Trophoblast cell (in vitro differentiated cells and primary cell): Measurements from ENCODE around the gene GABARAPL1.
A peak's percentile ranks its signal among the peaks of the same experiment; 100 is the strongest.

Experiments used
- DNase-seq, 2 donors: peaks; one replicate each; pipeline ENCODE4 v3.0.0-alpha.2; 2016
- H2AFZ ChIP-seq: 2 replicates; pipeline ENCODE4 v1.6.1; 2013; ENCODE audit warnings: low read length, moderate library complexity, mild to moderate bottlenecking; ENCODE audit not compliant: insufficient read depth, poor library complexity
- H2AK5ac ChIP-seq: 2 replicates; pipeline ENCODE4 v1.6.1; 2013; ENCODE audit warnings: mild to moderate bottlenecking, low read length
- H2BK120ac ChIP-seq: 2 replicates; pipeline ENCODE4 v1.6.1; 2013; ENCODE audit warnings: low read length, mild to moderate bottlenecking, moderate library complexity; ENCODE audit not compliant: insufficient read depth, poor library complexity
- H2BK12ac ChIP-seq: 2 replicates; pipeline ENCODE4 v1.6.1; 2013; ENCODE audit warnings: mild to moderate bottlenecking, low read length, moderate library complexity
- H2BK5ac ChIP-seq: 2 replicates; pipeline ENCODE4 v1.6.1; 2013; ENCODE audit warnings: low read length, low read depth, moderate library complexity, mild to moderate bottlenecking; ENCODE audit not compliant: poor library complexity
- H3K14ac ChIP-seq: 2 replicates; pipeline ENCODE4 v1.6.1; 2013; ENCODE audit warnings: mild to moderate bottlenecking, low read length
- H3K18ac ChIP-seq: 2 replicates; pipeline ENCODE4 v1.6.1; 2013; ENCODE audit warnings: mild to moderate bottlenecking, low read length
- H3K23ac ChIP-seq: 2 replicates; pipeline ENCODE4 v1.6.1; 2013; ENCODE audit warnings: low read length
- H3K27ac ChIP-seq: 2 replicates; pipeline ENCODE4 v1.5.1; 2013; ENCODE audit warnings: low read depth, mild to moderate bottlenecking, inconsistent platforms, low read length, moderate library complexity
- H3K27me3 ChIP-seq: 2 replicates; pipeline ENCODE4 v1.6.1; 2013; ENCODE audit warnings: inconsistent platforms, mild to moderate bottlenecking, low read length, moderate library complexity; ENCODE audit not compliant: insufficient read depth
- H3K36me3 ChIP-seq, 2 experiments: 1 replicate in 1 of 2; 2 replicates in 1 of 2; pipeline ENCODE4 v1.6.1; 2013; ENCODE audit warnings: low read length in 2 of 2, mild to moderate bottlenecking in 2 of 2, moderate library complexity in 1 of 2; ENCODE audit not compliant: insufficient read depth in 2 of 2, control insufficient read depth in 1 of 2
- H3K4ac ChIP-seq: 2 replicates; pipeline ENCODE4 v1.6.1; 2013; ENCODE audit warnings: low read depth, mild to moderate bottlenecking, low read length, moderate library complexity
- H3K4me1 ChIP-seq, 2 experiments: 1 replicate in 1 of 2; 2 replicates in 1 of 2; pipeline ENCODE4 v1.6.1; 2013; ENCODE audit warnings: low read length in 2 of 2, mild to moderate bottlenecking in 2 of 2, moderate library complexity in 1 of 2; ENCODE audit not compliant: insufficient read depth in 2 of 2, control insufficient read depth in 1 of 2
- H3K4me2 ChIP-seq: 2 replicates; pipeline ENCODE4 v1.6.1; 2013; ENCODE audit warnings: inconsistent platforms, mild to moderate bottlenecking, low read length, moderate library complexity
- H3K4me3 ChIP-seq: 2 replicates; pipeline ENCODE4 v1.5.1; 2013; ENCODE audit warnings: mild to moderate bottlenecking, low read depth, low read length, inconsistent platforms
- H3K79me1 ChIP-seq: one replicate; pipeline ENCODE4 v1.6.1; 2013; ENCODE audit warnings: low read length
- H3K79me2 ChIP-seq: 2 replicates; pipeline ENCODE4 v1.6.1; 2013; ENCODE audit warnings: low read length, mild to moderate bottlenecking; ENCODE audit not compliant: control insufficient read depth, insufficient read depth, poor library complexity
- H3K9ac ChIP-seq: 2 replicates; pipeline ENCODE4 v1.6.1; 2013; ENCODE audit warnings: mild to moderate bottlenecking, low read length
- H3K9me3 ChIP-seq: 2 replicates; pipeline ENCODE4 v1.6.1; 2013; ENCODE audit warnings: low read depth, mild to moderate bottlenecking, control low read depth, inconsistent platforms, low read length; ENCODE audit not compliant: insufficient read depth
- H4K12ac ChIP-seq: 2 replicates; pipeline ENCODE4 v1.6.1; 2013; ENCODE audit warnings: low read depth, mild to moderate bottlenecking, low read length, moderate library complexity
- H4K8ac ChIP-seq: 2 replicates; pipeline ENCODE4 v1.6.1; 2013; ENCODE audit warnings: low read depth, mild to moderate bottlenecking, low read length, moderate library complexity
- H4K91ac ChIP-seq: one replicate; pipeline ENCODE4 v1.6.1; 2013; ENCODE audit warnings: low read depth, mild to moderate bottlenecking, low read length, moderate library complexity
- WGBS: extraction: QIAGEN DNeasy Blood & Tissue Kit; methylation state at CpG from one replicate; pipeline ENCODE4 v1.1.7; 2013; ENCODE audit warnings: missing lambda C conversion rate; ENCODE audit not compliant: insufficient read length, insufficient coverage; ENCODE audit errors: extremely low coverage; 5-methylcytosine and 5-hydroxymethylcytosine counted together

Gene GABARAPL1

DNA sequence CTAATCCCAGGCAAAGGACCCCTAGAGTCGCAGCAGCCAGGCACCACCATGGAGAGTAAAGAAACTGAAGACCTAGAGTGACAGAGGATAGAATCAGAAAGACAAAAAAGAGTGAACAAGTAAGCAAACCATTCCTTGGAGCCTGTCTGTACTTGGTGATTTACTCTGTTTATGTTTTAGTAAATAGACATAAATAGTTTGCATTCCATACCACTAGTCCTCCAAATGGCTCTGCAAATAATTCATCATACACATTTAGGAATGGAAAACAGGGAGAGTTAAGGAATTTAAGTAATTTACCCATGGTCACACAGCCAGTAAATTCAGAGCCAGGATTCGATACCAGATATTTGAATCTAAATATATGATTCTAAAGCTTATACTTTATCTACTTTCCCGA is 43.6 kb upstream of the GABARAPL1 start:
- Histone ChIP-seq H3K36me3 (no peaks in the 10 kb centered on the region), H3K23ac (no peak overlapping the region), H3K27me3 (no peaks in the 10 kb centered on the region), H3K9ac (no peak overlapping the region), H3K4ac (no peak overlapping the region), H2AFZ (no peak overlapping the region), H4K91ac (no peak overlapping the region), H3K9me3 (no peaks in the 10 kb centered on the region), H2AK5ac (no peak overlapping the region), H3K79me2 (no peaks in the 10 kb centered on the region), H2BK5ac (no peak overlapping the region), H3K4me1 (peaks cover 3 to 6% of the 10 kb centered on the region in 2 experiments), H2BK120ac (no peak overlapping the region), H3K79me1 (peaks cover 5% of the 10 kb centered on the region), H3K18ac (no peak overlapping the region), H2BK12ac (no peak overlapping the region), H3K4me3 (no peak overlapping the region), H4K12ac (no peak overlapping the region), H4K8ac (no peak overlapping the region), H3K4me2 (no peak overlapping the region), H3K27ac (no peak overlapping the region), H3K14ac (no peak overlapping the region)
- no CpG with 5 or more reads among the region's 3 CpGs for WGBS
- peak in 1 of 2 donors; percentile 29 for DNase-seq

DNA sequence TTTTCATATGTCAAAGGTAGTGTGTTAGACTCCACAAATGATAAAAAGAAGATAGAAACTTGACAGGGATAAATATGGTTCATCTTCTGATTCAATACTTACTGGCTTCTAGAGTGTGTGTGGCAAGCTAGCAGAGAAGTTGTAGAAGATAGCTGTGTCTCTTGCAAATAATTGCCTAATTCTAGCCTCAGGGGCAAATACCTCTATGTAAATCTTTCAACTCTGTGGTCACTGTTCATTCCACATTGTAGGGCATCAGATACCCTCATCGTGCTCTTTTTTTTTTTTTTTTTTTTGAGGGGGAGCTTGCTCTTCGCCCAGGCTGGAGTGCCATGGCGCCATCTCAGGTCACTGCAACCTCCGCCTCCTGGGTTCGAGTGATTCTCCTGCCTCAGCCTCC is 42.5 kb upstream of the GABARAPL1 start:
- H2BK12ac ChIP-seq: no peak overlapping the region
- H3K4me3 ChIP-seq: no peak overlapping the region
- H2AK5ac ChIP-seq: no peak overlapping the region
- no peaks in the 10 kb centered on the region for H3K27me3 ChIP-seq
- no peak overlapping the region for H3K4ac ChIP-seq
- no peak overlapping the region for H4K8ac ChIP-seq
- WGBS: no CpG with 5 or more reads among the region's 5 CpGs
- H3K23ac ChIP-seq: no peak overlapping the region
- no peaks in the 10 kb centered on the region for H3K36me3 ChIP-seq
- peaks cover under 1 to 6% of the 10 kb centered on the region in 2 experiments for H3K4me1 ChIP-seq
- no peak overlapping the region for H3K18ac ChIP-seq
- H4K91ac ChIP-seq: no peak overlapping the region
- H3K9me3 ChIP-seq: no peaks in the 10 kb centered on the region
- no peak overlapping the region for H3K27ac ChIP-seq
- H4K12ac ChIP-seq: no peak overlapping the region
- H3K14ac ChIP-seq: no peak overlapping the region
- DNase-seq: peak; percentile 68 to 100
- H2AFZ ChIP-seq: no peak overlapping the region
- H2BK5ac ChIP-seq: no peak overlapping the region
- no peak overlapping the region for H3K4me2 ChIP-seq
- H3K79me2 ChIP-seq: no peaks in the 10 kb centered on the region
- no peak overlapping the region for H3K9ac ChIP-seq
- no peak overlapping the region for H2BK120ac ChIP-seq
- H3K79me1 ChIP-seq: peaks cover 5% of the 10 kb centered on the region

DNA sequence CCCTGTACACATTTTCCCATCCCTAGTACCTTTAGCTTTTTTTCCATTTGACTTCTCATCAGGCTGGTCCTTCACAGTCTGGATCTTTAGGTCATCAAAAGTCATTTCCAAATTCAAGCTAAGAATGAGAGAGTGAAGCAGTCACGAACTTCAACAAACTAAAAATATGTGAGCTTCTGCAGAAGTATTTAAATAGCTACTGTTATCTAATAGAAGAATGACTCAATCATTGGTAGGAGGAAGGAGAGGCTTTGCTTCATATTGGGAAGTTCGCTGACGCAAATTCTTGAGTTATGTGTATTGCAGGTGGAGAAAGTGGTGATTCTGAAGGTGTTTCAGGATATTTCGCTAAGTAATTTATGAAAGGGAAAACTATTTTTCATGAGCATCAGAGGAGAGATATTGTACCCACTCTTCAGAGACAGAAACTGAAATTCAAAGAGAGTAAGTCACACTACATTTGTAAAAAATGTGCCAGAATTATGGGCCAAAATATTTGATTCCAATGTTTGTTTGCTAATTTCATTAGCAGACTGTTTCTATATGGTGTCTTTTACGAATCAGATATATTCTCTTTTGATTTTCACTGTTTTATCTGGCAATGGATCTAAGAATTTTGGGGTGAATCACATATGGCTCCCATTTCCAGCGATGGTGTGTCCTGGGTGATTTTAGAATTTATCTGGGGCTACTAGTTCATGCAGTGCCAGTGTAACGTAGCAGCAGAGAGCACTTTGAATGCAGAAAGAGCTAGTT is 40.5 kb upstream of the GABARAPL1 start, which contains the start of gene OLR1:
TSS of gene OLR1 (minus strand) at position 160 of the 756 bp plus-strand sequence. CDS start at position 105, 55 bp downstream.
- no peak within 1 kb of the TSS for H2AFZ ChIP-seq
- no peaks in the 10 kb centered on the region for H3K79me2 ChIP-seq
- no CpG with 5 or more reads among the region's 7 CpGs for WGBS
- no peak within 1 kb of the TSS for H2AK5ac ChIP-seq
- H3K23ac ChIP-seq: no peak within 1 kb of the TSS
- H2BK12ac ChIP-seq: no peak within 1 kb of the TSS
- no peak within 1 kb of the TSS for H3K27ac ChIP-seq
- H3K18ac ChIP-seq: no peak within 1 kb of the TSS
- H3K27me3 ChIP-seq: no peaks in the 10 kb centered on the region
- H4K91ac ChIP-seq: no peak within 1 kb of the TSS
- H3K9ac ChIP-seq: no peak within 1 kb of the TSS
- no peak within 1 kb of the TSS for H3K4ac ChIP-seq
- H3K9me3 ChIP-seq: no peaks in the 10 kb centered on the region
- DNase-seq: peak; percentile 71 to 91
- H3K4me2 ChIP-seq: no peak within 1 kb of the TSS
- no peak within 1 kb of the TSS for H3K4me3 ChIP-seq
- no peak within 1 kb of the TSS for H3K14ac ChIP-seq
- no peak within 1 kb of the TSS for H4K8ac ChIP-seq
- no peak within 1 kb of the TSS for H2BK5ac ChIP-seq
- H4K12ac ChIP-seq: no peak within 1 kb of the TSS
- H3K79me1 ChIP-seq: peaks cover 5% of the 10 kb centered on the region
- no peaks in the 10 kb centered on the region for H3K36me3 ChIP-seq
- peaks cover 0 to 5% of the 10 kb centered on the region in 2 experiments for H3K4me1 ChIP-seq
- H2BK120ac ChIP-seq: no peak within 1 kb of the TSS

DNA sequence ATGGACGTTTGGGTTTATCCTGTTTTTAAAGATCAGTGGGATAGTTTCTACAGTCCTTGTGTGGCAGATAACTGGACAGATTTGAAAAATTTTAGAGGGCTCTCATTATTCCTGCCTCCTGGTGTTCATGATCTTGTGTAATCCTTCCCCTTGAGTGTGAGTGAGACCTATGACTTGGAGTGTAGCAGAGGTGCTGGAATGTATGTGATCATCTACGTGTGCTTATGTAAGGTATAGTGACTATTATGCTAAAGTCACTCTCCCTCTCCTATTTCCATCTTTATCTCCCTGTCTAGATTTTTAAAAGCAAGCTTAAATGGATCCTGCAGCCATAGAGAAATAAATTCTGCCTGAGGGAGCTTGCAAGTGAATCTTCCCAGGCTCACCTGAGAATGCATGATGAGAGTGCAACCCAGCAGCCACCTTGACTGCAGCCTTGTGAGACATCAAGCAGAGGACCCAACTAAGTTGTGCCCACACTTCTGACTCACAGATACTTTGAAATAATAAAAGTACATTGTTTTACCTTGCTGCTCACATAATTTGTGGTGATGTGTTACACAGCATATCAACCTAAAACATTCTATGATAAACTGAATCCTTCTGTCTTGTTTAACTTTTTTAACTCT is 37.6 kb upstream of the GABARAPL1 start:
- no peak overlapping the region for H4K12ac ChIP-seq
- no peak overlapping the region for H3K9ac ChIP-seq
- H2BK5ac ChIP-seq: no peak overlapping the region
- H3K18ac ChIP-seq: no peak overlapping the region
- no peak overlapping the region for H4K8ac ChIP-seq
- no peaks in the 10 kb centered on the region for H3K27me3 ChIP-seq
- H3K4me3 ChIP-seq: no peak overlapping the region
- H3K23ac ChIP-seq: no peak overlapping the region
- no peak overlapping the region for H2BK12ac ChIP-seq
- no peak overlapping the region for H3K4ac ChIP-seq
- no peak overlapping the region for H3K14ac ChIP-seq
- H3K4me2 ChIP-seq: no peak overlapping the region
- no peaks in the 10 kb centered on the region for H3K36me3 ChIP-seq
- no peaks in the 10 kb centered on the region for H3K9me3 ChIP-seq
- no peak for DNase-seq
- H2BK120ac ChIP-seq: no peak overlapping the region
- H3K4me1 ChIP-seq: peaks cover 0 to 7% of the 10 kb centered on the region in 2 experiments
- peaks cover 4% of the 10 kb centered on the region for H3K79me1 ChIP-seq
- WGBS: no CpG with 5 or more reads among the region's 2 CpGs
- no peak overlapping the region for H4K91ac ChIP-seq
- no peak overlapping the region for H3K27ac ChIP-seq
- no peak overlapping the region for H2AFZ ChIP-seq
- H2AK5ac ChIP-seq: no peak overlapping the region
- no peaks in the 10 kb centered on the region for H3K79me2 ChIP-seq
